Measurements from ENCODE around the gene ARHGEF38.

ARHGEF38 gene

DNA sequence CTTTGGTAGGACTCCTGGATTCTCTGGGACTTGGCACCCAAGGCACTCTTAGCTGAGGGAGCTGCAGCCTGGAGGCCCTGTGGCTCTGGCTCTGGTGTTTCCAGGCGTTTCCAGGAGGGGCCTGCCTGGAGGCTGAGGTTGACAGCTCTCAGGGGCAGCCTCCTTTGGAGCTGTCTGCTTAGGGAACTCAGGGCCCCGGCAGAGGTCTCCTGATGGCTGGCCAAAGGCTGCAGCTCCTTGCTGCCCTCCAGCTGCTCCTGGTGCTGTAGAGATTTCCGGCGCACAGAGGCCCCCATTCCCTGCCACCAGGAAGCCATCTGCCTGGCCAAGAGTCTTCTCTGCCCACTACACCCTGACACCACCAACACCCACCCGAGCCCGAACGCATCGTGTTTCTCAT lies 25.3 kb upstream of the ARHGEF38 start:
- no peaks in the 10 kb centered on the region for H3K4me1 ChIP-seq (ENCODE audit: control insufficient read depth, insufficient read depth, low read length)
- TF ChIP-seq ZNF544 (tag by site-specific recombination; IDR thresholded peaks at IDR 0.05) (no peak), ZFP37 (tag by site-specific recombination; IDR thresholded peaks at IDR 0.05) (no peak), ZNF501 (tag by site-specific recombination; IDR thresholded peaks at IDR 0.05) (no peak), GLIS1 (tag by site-specific recombination; IDR thresholded peaks at IDR 0.05) (no peak), BCL11A (tag by site-specific recombination; IDR thresholded peaks at IDR 0.05; ENCODE audit: low read depth) (no peak), ZNF530 (tag by site-specific recombination; IDR thresholded peaks at IDR 0.05; ENCODE audit: low read depth) (no peak), ZNF561 (tag by site-specific recombination; IDR thresholded peaks at IDR 0.05; ENCODE audit: borderline replicate concordance) (no peak), ZNF23 (tag by site-specific recombination; IDR thresholded peaks at IDR 0.05; ENCODE audit: borderline replicate concordance) (no peak), ZNF670 (tag by site-specific recombination; IDR thresholded peaks at IDR 0.05; ENCODE audit: low read depth) (no peak), ZNF776 (tag by site-specific recombination; IDR thresholded peaks at IDR 0.05; ENCODE audit: borderline replicate concordance) (no peak), ZNF623 (tag by site-specific recombination; IDR thresholded peaks at IDR 0.05) (no peak), SP7 (tag by site-specific recombination; IDR thresholded peaks at IDR 0.05) (no peak)
- TF ChIP-seq, protein P1, sequence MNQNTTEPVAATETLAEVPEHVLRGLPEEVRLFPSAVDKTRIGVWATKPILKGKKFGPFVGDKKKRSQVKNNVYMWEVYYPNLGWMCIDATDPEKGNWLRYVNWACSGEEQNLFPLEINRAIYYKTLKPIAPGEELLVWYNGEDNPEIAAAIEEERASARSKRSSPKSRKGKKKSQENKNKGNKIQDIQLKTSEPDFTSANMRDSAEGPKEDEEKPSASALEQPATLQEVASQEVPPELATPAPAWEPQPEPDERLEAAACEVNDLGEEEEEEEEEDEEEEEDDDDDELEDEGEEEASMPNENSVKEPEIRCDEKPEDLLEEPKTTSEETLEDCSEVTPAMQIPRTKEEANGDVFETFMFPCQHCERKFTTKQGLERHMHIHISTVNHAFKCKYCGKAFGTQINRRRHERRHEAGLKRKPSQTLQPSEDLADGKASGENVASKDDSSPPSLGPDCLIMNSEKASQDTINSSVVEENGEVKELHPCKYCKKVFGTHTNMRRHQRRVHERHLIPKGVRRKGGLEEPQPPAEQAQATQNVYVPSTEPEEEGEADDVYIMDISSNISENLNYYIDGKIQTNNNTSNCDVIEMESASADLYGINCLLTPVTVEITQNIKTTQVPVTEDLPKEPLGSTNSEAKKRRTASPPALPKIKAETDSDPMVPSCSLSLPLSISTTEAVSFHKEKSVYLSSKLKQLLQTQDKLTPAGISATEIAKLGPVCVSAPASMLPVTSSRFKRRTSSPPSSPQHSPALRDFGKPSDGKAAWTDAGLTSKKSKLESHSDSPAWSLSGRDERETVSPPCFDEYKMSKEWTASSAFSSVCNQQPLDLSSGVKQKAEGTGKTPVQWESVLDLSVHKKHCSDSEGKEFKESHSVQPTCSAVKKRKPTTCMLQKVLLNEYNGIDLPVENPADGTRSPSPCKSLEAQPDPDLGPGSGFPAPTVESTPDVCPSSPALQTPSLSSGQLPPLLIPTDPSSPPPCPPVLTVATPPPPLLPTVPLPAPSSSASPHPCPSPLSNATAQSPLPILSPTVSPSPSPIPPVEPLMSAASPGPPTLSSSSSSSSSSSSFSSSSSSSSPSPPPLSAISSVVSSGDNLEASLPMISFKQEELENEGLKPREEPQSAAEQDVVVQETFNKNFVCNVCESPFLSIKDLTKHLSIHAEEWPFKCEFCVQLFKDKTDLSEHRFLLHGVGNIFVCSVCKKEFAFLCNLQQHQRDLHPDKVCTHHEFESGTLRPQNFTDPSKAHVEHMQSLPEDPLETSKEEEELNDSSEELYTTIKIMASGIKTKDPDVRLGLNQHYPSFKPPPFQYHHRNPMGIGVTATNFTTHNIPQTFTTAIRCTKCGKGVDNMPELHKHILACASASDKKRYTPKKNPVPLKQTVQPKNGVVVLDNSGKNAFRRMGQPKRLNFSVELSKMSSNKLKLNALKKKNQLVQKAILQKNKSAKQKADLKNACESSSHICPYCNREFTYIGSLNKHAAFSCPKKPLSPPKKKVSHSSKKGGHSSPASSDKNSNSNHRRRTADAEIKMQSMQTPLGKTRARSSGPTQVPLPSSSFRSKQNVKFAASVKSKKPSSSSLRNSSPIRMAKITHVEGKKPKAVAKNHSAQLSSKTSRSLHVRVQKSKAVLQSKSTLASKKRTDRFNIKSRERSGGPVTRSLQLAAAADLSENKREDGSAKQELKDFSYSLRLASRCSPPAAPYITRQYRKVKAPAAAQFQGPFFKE (tag by site-specific recombination; IDR thresholded peaks at IDR 0.05; ENCODE audit: borderline replicate concordance), result no peak
- TF ChIP-seq, protein P2, sequence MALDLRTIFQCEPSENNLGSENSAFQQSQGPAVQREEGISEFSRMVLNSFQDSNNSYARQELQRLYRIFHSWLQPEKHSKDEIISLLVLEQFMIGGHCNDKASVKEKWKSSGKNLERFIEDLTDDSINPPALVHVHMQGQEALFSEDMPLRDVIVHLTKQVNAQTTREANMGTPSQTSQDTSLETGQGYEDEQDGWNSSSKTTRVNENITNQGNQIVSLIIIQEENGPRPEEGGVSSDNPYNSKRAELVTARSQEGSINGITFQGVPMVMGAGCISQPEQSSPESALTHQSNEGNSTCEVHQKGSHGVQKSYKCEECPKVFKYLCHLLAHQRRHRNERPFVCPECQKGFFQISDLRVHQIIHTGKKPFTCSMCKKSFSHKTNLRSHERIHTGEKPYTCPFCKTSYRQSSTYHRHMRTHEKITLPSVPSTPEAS (tag by site-specific recombination; IDR thresholded peaks at IDR 0.05), result no peak
- TF ChIP-seq, protein P3, sequence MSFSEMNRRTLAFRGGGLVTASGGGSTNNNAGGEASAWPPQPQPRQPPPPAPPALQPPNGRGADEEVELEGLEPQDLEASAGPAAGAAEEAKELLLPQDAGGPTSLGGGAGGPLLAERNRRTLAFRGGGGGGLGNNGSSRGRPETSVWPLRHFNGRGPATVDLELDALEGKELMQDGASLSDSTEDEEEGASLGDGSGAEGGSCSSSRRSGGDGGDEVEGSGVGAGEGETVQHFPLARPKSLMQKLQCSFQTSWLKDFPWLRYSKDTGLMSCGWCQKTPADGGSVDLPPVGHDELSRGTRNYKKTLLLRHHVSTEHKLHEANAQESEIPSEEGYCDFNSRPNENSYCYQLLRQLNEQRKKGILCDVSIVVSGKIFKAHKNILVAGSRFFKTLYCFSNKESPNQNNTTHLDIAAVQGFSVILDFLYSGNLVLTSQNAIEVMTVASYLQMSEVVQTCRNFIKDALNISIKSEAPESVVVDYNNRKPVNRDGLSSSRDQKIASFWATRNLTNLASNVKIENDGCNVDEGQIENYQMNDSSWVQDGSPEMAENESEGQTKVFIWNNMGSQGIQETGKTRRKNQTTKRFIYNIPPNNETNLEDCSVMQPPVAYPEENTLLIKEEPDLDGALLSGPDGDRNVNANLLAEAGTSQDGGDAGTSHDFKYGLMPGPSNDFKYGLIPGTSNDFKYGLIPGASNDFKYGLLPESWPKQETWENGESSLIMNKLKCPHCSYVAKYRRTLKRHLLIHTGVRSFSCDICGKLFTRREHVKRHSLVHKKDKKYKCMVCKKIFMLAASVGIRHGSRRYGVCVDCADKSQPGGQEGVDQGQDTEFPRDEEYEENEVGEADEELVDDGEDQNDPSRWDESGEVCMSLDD (tag by site-specific recombination; IDR thresholded peaks at IDR 0.05), result no peak
- TF ChIP-seq, protein P4, sequence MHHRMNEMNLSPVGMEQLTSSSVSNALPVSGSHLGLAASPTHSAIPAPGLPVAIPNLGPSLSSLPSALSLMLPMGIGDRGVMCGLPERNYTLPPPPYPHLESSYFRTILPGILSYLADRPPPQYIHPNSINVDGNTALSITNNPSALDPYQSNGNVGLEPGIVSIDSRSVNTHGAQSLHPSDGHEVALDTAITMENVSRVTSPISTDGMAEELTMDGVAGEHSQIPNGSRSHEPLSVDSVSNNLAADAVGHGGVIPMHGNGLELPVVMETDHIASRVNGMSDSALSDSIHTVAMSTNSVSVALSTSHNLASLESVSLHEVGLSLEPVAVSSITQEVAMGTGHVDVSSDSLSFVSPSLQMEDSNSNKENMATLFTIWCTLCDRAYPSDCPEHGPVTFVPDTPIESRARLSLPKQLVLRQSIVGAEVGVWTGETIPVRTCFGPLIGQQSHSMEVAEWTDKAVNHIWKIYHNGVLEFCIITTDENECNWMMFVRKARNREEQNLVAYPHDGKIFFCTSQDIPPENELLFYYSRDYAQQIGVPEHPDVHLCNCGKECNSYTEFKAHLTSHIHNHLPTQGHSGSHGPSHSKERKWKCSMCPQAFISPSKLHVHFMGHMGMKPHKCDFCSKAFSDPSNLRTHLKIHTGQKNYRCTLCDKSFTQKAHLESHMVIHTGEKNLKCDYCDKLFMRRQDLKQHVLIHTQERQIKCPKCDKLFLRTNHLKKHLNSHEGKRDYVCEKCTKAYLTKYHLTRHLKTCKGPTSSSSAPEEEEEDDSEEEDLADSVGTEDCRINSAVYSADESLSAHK (tag by site-specific recombination; IDR thresholded peaks at IDR 0.05), result no peak
- no peak overlapping the region for H3K27ac ChIP-seq (ENCODE audit: extremely low read depth, low read depth, low read length)
- ChIA-PET POLR2A (no interaction called here), CTCF (interaction anchor here (0.9 kb wide), 1 partner anchor 140 kb away, joined by 3 read pairs; no protein-coding TSS in a partner anchor)
- no peak overlapping the region for H3K4me3 ChIP-seq (ENCODE audit: low read depth, low read length)
- no peaks in the 10 kb centered on the region for H3K36me3 ChIP-seq (ENCODE audit: control insufficient read depth in 2 of 2, insufficient read depth in 1 of 2, low read length in 2 of 2)
- H3K9me3 ChIP-seq (ENCODE audit: control insufficient read depth, insufficient read depth, low read depth, low read length), result no peaks in the 10 kb centered on the region

Measured in HEK293 (cell line).